Left ventricle myocardium inferior (tissue), 1 donor: ENCODE data around the gene HYKK. TPM values are rescaled to one million over a fixed set of nuclear protein-coding genes. Genes with fewer than 3 reads are reported as not detected.

Source experiments
- DNase-seq: peaks from one replicate; pipeline ENCODE4 v3.0.0-alpha.2; 2020
- H3K27ac ChIP-seq: fragments of 200-600 bp; replicated peaks from 2 replicates; pipeline ENCODE4 v1.8.0; 2021
- H3K27me3 ChIP-seq: fragments of 200-600 bp; 2 replicates; pipeline ENCODE4 v1.8.0; 2021; ENCODE audit warnings: low read depth
- H3K36me3 ChIP-seq: fragments of 200-600 bp; 2 replicates; pipeline ENCODE4 v1.8.0; 2021
- H3K4me1 ChIP-seq: fragments of 200-600 bp; 2 replicates; pipeline ENCODE4 v1.8.0; 2021
- H3K4me3 ChIP-seq: fragments of 200-600 bp; 2 replicates; pipeline ENCODE4 v1.8.0; 2021; ENCODE audit warnings: mild to moderate bottlenecking, moderate library complexity
- H3K9me3 ChIP-seq: fragments of 200-600 bp; replicated peaks from 2 replicates; pipeline ENCODE4 v1.8.0; 2021
- CTCF ChIP-seq: fragments of 200-600 bp; IDR thresholded peaks from 2 replicates; pipeline ENCODE4 v1.8.0; 2021; ENCODE audit warnings: antibody characterized with exemption, mild to moderate bottlenecking, borderline replicate concordance
- intact Hi-C: fragments of 100-400 bp; cut with micrococcal nuclease; formaldehyde crosslinking; loops from one replicate; pipeline ENCODE4 v1.11.0; 2022
- long read RNA-seq: library from polyadenylated mRNA; unstranded; transcript quantifications from one replicate; pipeline ENCODE4 v2.0.0, GENCODE V29; 2021
- total RNA-seq: library from RNA; stranded (reverse); fragmentation: NEBNext Ultra II Directional; extraction: Animal tissue kit (Norgen Biotek cat#: 25700); gene quantifications from one replicate; pipeline ENCODE4 v1.2.1, GENCODE V29; 2021
- donor health status: DM: no; HTN: yes; CAD: no; lungs with severe emphysema.

HYKK gene
- total RNA-seq: 6.9 TPM
- long read RNA-seq, partial matches to known transcripts: 0 of 1 reads
- long read RNA-seq, other reads (novel, unspliced or antisense): 1 of 1 reads

GRCh38 chr15:78506971-78507830 is at the start of gene HYKK:
HYKK (plus strand) TSS chr15:78507577; CDS start chr15:78513089, 5,512 bp downstream.
- Histone ChIP-seq H3K27ac (peak within 1 kb of the TSS; percentile 81), H3K36me3 (no peaks in the 10 kb centered on the region), H3K4me3 (peak within 1 kb of the TSS; percentile 97), H3K27me3 (no peaks in the 10 kb centered on the region), H3K4me1 (peaks cover 17% of the 10 kb centered on the region), H3K9me3 (peaks cover 2% of the 10 kb centered on the region)
- TF ChIP-seq CTCF: peak; percentile 33
- intact Hi-C loops: no loop called here
- DNase-seq: peak; percentile 88

GRCh38 chr15:78460737-78461136 is 46.6 kb upstream of the HYKK start:
- Histone ChIP-seq H3K36me3 (peaks cover 28% of the 10 kb centered on the region), H3K27ac (peak overlapping the region; percentile 31), H3K4me1 (peaks cover 68% of the 10 kb centered on the region), H3K4me3 (no peak overlapping the region), H3K27me3 (no peaks in the 10 kb centered on the region), H3K9me3 (no peaks in the 10 kb centered on the region)
- TF ChIP-seq CTCF: no peak
- intact Hi-C loops: no loop called here
- DNase-seq: no peak

GRCh38 chr15:78461171-78461888 is 46.0 kb upstream of the HYKK start:
- Histone ChIP-seq H3K4me3 (no peak overlapping the region), H3K36me3 (peaks cover 34% of the 10 kb centered on the region), H3K27ac (peak overlapping the region; percentile 31), H3K27me3 (no peaks in the 10 kb centered on the region), H3K9me3 (no peaks in the 10 kb centered on the region), H3K4me1 (peaks cover 67% of the 10 kb centered on the region)
- no peak for TF ChIP-seq CTCF
- intact Hi-C loops: no loop called here
- no peak for DNase-seq

GRCh38 chr15:78469031-78469430 is 38.3 kb upstream of the HYKK start:
- no peak for DNase-seq
- TF ChIP-seq CTCF: no peak
- peaks cover 92% of the 10 kb centered on the region for H3K36me3 ChIP-seq
- intact Hi-C loops: no loop called here
- peaks cover 22% of the 10 kb centered on the region for H3K4me1 ChIP-seq
- H3K27me3 ChIP-seq: no peaks in the 10 kb centered on the region
- no peaks in the 10 kb centered on the region for H3K9me3 ChIP-seq
- H3K27ac ChIP-seq: no peak overlapping the region
- no peak overlapping the region for H3K4me3 ChIP-seq

GRCh38 chr15:78477295-78477694 is 30.1 kb upstream of the HYKK start:
- Histone ChIP-seq H3K36me3 (peaks cover 89% of the 10 kb centered on the region), H3K27ac (no peak overlapping the region), H3K4me1 (no peaks in the 10 kb centered on the region), H3K9me3 (no peaks in the 10 kb centered on the region), H3K27me3 (no peaks in the 10 kb centered on the region), H3K4me3 (no peak overlapping the region)
- no peak for TF ChIP-seq CTCF
- intact Hi-C loops: no loop called here
- DNase-seq: no peak
